HK-2 (cell line): ENCODE measurements around the gene CLN6.
A peak's percentile ranks its signal among the peaks of the same experiment; 100 is the strongest.
"Not testable (repeated sequence)": the region's sequence is repeated elsewhere in the genome, so short reads cannot be mapped to it uniquely, and the experiment has no call there.

ENCODE experiments used
- DNase-seq: peaks from one replicate; pipeline ENCODE4 v3.0.0-alpha.2; 2018; ENCODE audit not compliant: unreplicated experiment

Gene CLN6

DNA sequence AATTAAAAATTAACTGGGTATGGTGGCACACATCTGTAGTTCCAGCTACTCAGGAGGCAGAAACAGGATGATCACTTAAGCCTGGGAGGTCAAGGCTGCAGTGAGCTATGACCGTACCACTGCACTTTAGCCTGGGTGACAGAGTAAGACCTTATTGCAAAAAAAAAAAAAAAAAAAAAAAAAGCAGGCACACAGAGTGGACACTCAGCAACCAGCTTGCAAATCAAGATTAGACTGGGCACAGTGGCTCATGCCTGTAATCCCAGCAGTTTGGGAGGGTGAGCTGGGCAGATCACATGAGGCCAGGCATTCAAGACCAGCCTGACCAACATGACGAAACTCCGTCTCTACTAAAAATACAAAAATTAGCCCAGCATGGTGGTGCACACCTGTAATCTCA is 5.4 kb downstream of the CLN6 start:
- DNase-seq: no peak

- no peak for DNase-seq
These were observed 6.4 kb downstream of the CLN6 start for GRCh38 chr15:68223171-68223570.

GRCh38 chr15:68222432-68222743 is 7.1 kb downstream of the CLN6 start:
- DNase-seq: not testable (repeated sequence)

- not testable (repeated sequence) for DNase-seq
These were observed 7.7 kb downstream of the CLN6 start for GRCh38 chr15:68221530-68222431.

GRCh38 chr15:68220967-68221366 is 8.6 kb downstream of the CLN6 start:
- DNase-seq: no peak

DNA sequence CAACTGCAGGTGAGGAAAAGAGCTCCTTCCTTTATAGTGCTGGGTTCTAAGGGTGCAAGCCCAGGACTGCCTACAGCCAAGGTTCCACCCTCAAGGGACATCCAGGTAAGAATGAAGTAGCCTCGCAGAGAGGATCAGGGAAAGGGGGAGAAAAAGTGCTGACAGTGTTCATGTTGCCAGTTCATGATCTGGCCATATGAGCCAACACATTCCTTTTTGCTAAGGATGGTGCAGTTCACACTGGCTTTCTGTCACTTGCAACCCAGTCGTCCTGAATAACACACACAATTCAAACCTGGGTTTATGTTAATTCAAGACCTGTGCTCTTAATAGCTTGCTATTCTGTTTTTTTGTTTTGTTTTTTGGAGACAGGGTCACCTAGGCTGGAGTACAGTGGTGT is 9.0 kb downstream of the CLN6 start:
- DNase-seq: no peak

- DNase-seq: no peak
These were observed 10.4 kb downstream of the CLN6 start for GRCh38 chr15:68218847-68219798.

GRCh38 chr15:68218331-68218730 is 11.2 kb downstream of the CLN6 start:
- DNase-seq: no peak

DNA sequence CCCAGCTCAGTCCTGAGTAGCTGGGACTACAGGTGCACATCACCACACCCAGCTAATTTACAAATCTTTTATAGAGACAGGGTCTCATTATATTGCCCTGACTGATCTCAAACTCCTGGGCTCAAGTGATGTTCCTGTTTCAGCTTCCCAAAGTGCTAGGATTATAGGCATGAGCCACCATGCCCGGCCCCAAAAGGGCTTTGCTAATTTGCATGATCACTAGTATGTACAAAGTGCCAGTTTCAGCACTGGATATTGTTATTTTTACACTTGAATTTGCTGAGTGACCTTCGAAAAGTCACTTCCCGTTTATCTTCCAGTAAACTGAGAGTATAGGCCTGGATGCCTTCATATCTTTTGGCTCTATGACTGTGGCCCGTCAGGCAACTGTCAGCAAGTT is 12.2 kb downstream of the CLN6 start:
- DNase-seq: no peak

DNA sequence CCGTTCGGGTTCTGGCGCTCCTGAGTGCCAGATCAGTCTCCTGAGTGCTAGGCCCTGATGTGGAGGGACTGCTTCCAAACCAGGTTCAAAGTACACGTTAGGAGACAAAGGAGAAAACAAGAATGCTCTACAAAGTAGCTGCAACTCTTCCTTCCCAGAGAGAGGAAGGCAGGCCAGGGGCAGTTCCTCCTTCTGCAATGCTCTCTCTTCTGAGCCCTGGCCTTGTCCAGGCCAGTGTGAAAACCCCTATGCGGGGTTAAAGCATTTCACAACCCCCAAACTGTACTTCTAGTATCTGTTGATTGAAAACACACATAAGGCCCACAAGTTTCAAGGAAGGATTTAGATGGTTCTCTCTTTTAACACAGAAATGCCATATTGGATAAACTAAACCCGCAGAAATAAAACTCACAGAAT is 14.7 kb downstream of the CLN6 start:
- no peak for DNase-seq

- no peak for DNase-seq
These were observed 15.3 kb downstream of the CLN6 start for GRCh38 chr15:68213991-68214837.

GRCh38 chr15:68213491-68213845 is 16.1 kb downstream of the CLN6 start:
- not testable (repeated sequence) for DNase-seq

DNA sequence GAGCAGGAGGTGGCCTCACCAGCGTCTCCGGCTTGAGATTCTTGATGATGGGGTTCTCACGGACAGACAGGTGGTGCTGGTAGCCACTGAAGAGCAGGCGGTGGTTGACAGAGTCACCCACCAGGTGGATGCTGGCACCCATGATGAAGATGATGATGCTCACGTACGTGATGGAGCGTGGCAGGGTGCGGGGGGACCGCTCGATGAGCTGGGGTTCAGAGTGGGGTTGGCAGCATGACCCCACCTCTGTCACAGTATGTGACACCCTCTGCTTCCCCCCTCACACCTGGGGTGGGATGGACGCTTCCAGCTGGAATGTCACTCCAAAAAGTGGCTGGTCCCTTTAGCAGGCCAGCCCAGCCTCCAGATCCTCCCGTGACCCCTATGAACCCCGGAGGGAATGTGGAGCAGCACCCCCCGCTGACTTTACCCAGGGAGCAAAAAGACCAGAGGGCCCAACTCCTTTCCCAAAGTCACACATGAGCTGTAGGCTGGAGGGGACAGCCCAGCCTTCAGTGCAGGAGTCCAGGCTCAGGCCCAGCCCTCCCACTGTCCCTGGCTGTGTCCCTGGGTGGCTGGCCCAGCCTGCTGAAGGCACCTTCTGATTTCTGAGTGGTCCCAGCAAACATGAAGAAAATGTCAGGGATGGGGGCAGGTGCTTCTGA is 17.7 kb downstream of the CLN6 start:
- no peak for DNase-seq

DNA sequence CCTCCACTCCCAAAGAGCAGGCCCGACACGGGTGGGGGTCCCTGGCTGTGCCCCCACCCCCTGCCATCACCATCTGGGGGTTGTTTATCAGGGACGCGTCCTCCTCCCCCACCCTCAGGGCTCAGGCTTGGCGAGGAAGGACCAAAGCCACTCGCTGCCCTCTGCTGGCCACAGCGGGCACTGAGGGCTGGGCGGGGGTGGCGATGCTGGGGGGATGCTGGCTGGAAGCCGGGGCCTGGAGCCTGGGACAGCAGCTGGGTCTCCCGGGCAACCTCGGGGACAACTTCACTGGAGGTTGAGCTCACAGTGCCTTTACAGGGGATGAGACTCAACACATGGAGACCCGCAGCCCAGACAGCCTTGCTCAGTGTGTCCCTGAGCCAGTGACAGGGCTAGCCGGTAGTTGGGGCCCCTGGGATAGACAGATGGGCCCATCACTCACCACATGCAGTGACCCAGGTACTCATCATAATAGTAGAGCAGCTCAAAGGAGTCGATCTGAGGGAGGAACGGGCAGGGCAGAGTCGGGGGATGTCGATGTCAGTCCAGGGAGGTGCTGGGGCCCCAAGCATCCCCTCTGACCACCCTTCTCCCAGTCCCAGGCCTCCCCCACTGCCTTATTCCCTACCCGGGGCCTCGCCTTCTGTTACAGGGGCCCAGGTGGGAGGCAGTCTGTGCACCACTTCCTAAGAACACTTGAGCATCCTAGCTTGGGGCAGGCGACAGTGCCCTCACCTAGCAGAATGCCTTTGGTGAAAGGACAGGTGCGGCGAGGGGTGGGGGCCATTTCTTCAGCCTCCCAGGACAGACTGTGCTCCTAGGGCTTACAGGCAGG is 18.5 kb downstream of the CLN6 start:
- peak; percentile 29 for DNase-seq

GRCh38 chr15:68210409-68210756 is 19.1 kb downstream of the CLN6 start:
- DNase-seq: no peak

DNA sequence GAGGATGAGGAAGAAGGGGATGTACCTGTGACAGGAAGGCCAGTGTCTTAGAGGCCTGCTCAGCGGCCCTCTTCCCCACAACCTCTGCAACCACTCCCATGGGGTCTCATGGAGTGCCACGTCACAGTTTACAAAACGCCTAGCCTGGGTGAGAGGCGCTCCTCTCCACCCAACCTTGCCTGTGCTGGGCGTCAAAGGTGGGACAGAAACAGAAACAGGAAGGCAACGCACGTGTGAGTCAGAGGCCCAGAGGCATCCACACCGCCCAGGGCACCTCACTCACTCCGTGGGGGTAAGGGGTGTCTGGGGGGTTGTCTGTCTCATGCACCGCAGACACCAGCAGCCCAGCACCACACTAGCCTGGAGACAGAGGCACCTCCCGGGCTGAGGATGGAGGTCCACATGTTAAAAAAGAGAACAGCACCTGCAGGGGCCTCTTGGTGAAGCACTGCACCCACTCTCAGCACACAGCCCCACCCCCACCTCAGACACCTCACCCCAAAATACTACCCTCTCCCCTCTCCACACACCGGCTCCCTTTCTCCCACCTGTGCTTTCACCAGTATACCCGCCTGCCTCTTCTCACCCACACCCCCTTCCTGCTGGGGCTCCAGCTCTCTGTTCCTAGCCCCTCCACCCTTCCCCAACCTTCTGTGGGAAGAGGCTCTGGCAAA is 19.7 kb downstream of the CLN6 start:
- no peak for DNase-seq

GRCh38 chr15:68209272-68209671 is 20.3 kb downstream of the CLN6 start:
- DNase-seq: no peak

- DNase-seq: no peak
These were observed 20.8 kb downstream of the CLN6 start for GRCh38 chr15:68208636-68209240.

DNA sequence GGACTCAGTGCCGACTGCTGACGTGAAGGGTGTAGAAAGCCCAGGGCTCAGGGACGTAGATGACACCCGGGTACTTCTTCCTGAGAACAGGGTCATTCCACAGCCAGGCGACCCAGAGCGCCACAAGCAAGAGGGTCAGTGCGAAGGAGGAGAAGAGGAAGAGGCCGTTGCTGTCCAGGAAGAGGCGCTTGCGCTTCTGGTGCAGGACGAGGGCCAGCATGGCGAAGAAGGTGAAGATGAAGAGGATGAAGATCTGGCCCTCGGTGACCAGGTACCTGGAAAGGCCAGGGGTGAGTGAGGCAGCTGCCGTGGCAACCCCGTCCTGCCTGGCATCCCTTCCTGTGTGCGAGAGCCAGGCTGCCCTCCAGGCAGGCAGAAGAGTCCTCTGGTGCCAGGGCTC is 21.4 kb downstream of the CLN6 start:
- no peak for DNase-seq
